Ascending aorta (tissue), 2 donors: ENCODE measurements around the gene CYP2A13. TPM values are rescaled to one million over a fixed set of nuclear protein-coding genes. Genes with fewer than 3 reads are reported as not detected.
A peak's percentile ranks its signal among the peaks of the same experiment; 100 is the strongest.
"Not testable (repeated sequence)": the region's sequence is repeated elsewhere in the genome, so short reads cannot be mapped to it uniquely, and the experiment has no call there.

ENCODE experiments used
- DNase-seq, 2 donors: peaks; one replicate each; pipeline ENCODE4 v3.0.0-alpha.2; 2019; ENCODE audit warnings: low spot score in 2 of 2
- H3K27ac ChIP-seq, 2 donors: fragments of 200-600 bp; sonication (generic); one replicate each; pipeline ENCODE4 v1.5.1; 2016 to 2017; ENCODE audit warnings: mild to moderate bottlenecking in 1 of 2
- H3K27me3 ChIP-seq: fragments of 200-600 bp; sonication (generic); one replicate; pipeline ENCODE4 v1.5.1; 2017
- H3K36me3 ChIP-seq, 2 donors: fragments of 200-600 bp; sonication (generic); one replicate each; pipeline ENCODE4 v1.5.1; 2016
- H3K4me1 ChIP-seq, 2 donors: fragments of 200-600 bp; sonication (generic); one replicate each; pipeline ENCODE4 v1.5.1; 2016 to 2017; ENCODE audit warnings: mild to moderate bottlenecking in 1 of 2
- H3K4me3 ChIP-seq, 2 donors: fragments of 200-600 bp; sonication (generic); one replicate each; pipeline ENCODE4 v1.5.1; 2016 to 2017; ENCODE audit warnings: mild to moderate bottlenecking in 1 of 2
- H3K9me3 ChIP-seq, 2 donors: fragments of 200-600 bp; sonication (generic); one replicate each; pipeline ENCODE4 v1.5.1; 2016
- intact Hi-C: fragments of 100-400 bp; cut with DNase I; formaldehyde crosslinking; loops from one replicate; pipeline ENCODE4 v1.15.1; 2023
- total RNA-seq: library from RNA; depleted of rRNA; stranded (reverse); fragments of >200 nt; gene quantifications from one replicate; pipeline ENCODE4 v1.1.0, GENCODE V29; 2016
- TF ChIP-seq, protein P1 (sequence below), 3 experiments: fragments of 200-600 bp in 2 of 3; fragments of 450-650 bp in 1 of 3; sonication (generic) in 2 of 3; IDR thresholded peaks; one replicate each; pipeline ENCODE4 v1.5.1; 2016 to 2019; ENCODE audit warnings: antibody characterized with exemption in 3 of 3, mild to moderate bottlenecking in 1 of 3, moderate library complexity in 1 of 3

The CYP2A13 gene
- total RNA-seq, 1 donor from 2014 or later: not detected

DNA sequence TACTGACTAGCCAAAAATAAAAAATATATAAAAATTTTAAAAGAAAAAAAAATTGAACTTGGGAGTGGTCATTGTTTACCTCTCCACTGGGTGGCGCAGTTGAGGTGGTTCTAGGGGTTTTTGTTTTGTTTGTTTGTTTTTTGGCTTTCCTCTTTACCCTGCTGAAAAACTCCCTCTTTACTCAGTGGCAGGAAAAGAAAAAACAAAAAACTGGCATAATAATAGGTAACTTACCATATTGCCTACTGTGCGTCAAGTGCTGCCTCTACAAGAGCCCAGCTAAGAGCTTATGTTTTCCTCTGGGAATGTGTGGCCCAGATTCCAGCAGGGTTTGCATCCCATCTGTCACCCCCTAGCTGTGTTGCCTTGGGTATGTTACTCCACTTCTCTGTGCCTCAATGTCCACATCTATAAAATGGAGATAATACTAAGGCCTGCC, 38.5 kb downstream of the CYP2A13 start:
- not testable (repeated sequence) for H3K4me3 ChIP-seq, H3K27ac ChIP-seq, H3K36me3 ChIP-seq, H3K4me1 ChIP-seq, H3K9me3 ChIP-seq, DNase-seq, H3K27me3 ChIP-seq
- TF ChIP-seq, protein P1, sequence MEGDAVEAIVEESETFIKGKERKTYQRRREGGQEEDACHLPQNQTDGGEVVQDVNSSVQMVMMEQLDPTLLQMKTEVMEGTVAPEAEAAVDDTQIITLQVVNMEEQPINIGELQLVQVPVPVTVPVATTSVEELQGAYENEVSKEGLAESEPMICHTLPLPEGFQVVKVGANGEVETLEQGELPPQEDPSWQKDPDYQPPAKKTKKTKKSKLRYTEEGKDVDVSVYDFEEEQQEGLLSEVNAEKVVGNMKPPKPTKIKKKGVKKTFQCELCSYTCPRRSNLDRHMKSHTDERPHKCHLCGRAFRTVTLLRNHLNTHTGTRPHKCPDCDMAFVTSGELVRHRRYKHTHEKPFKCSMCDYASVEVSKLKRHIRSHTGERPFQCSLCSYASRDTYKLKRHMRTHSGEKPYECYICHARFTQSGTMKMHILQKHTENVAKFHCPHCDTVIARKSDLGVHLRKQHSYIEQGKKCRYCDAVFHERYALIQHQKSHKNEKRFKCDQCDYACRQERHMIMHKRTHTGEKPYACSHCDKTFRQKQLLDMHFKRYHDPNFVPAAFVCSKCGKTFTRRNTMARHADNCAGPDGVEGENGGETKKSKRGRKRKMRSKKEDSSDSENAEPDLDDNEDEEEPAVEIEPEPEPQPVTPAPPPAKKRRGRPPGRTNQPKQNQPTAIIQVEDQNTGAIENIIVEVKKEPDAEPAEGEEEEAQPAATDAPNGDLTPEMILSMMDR (IDR thresholded peaks at IDR 0.05): peak in 2 of 3 experiments; percentile 46
- intact Hi-C loops: loop anchor here (1.0 kb wide), 1 partner anchor 18 kb away; no protein-coding TSS in a partner anchor

DNA sequence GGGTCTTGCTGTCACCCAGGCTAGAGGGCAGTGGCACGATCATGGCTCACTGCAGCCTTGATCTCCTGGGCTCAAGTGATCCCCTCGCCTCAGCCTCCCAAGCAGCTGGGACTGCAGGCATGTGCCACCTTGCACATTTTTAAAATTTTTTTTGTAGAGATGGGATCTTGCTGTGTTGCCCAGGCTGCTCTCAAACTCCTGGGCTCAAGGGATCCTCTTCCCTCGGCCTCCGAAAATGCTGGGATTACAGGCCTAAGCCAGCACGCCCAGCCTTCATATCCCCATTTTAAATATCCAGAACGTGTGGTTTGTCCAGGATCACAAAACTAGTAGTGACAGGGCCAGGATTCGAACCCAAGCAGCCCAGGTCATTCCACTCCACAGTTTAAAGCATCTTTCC, 39.1 kb downstream of the CYP2A13 start:
- H3K27me3 ChIP-seq, H3K4me1 ChIP-seq, H3K9me3 ChIP-seq, H3K27ac ChIP-seq, H3K36me3 ChIP-seq, intact Hi-C loops, H3K4me3 ChIP-seq, DNase-seq: not testable (repeated sequence)

DNA sequence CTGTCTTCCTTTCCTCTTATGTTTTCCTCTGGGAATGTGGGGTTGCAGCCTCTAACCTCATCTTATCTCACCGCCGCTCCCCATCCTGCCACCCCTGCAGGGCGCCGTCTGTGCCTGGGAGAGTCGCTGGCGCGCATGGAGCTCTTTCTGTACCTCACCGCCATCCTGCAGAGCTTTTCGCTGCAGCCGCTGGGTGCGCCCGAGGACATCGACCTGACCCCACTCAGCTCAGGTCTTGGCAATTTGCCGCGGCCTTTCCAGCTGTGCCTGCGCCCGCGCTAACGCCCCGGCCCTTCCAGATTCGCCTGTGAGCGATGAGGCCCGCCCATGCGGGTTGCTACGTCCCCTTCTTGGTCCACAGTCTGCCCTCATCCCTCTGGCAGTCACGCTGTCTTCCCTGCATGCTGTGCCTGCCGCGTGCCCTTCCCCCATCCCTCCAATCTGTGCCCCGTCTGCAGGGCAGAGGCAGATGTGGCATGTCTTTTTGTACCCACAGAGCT, 39.6 kb downstream of the CYP2A13 start:
- TF ChIP-seq, protein P1 (IDR thresholded peaks at IDR 0.05): peak in 1 of 3 experiments; percentile 12
- not testable (repeated sequence) for H3K27ac ChIP-seq, H3K4me3 ChIP-seq

DNA sequence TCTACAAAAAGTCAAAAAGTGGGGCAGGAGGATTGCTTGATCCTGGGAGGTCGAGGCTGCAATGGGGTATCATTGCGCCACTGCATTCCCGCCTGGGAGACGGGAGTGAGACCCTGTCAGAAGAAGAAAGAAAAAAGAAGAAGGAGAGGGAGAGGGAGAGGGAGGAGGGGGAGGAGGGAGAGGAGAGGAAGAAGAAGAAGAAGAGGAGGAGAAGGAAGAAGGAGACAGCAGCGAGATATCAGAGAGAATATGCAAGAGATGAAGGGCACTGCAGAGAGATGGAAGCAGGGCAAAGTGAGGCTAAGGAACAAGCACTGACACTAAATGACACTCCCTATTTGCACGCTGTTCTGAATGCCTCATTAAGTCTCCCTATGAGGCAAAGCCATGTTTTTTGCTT, 40.4 kb downstream of the CYP2A13 start:
- TF ChIP-seq, protein P1 (IDR thresholded peaks at IDR 0.05): no peak
- H3K27me3 ChIP-seq: no peaks in the 10 kb centered on the region
- H3K4me1 ChIP-seq: no peaks in the 10 kb centered on the region
- DNase-seq: no peak
- H3K36me3 ChIP-seq: no peaks in the 10 kb centered on the region
- no peaks in the 10 kb centered on the region for H3K9me3 ChIP-seq
- H3K27ac ChIP-seq: no peak overlapping the region
- intact Hi-C loops: no loop called here
- H3K4me3 ChIP-seq: no peak overlapping the region

More for the DNA sequence above, 39.6 kb downstream of the CYP2A13 start:
- H3K4me1 ChIP-seq, intact Hi-C loops, H3K9me3 ChIP-seq, H3K27me3 ChIP-seq, H3K36me3 ChIP-seq: not testable (repeated sequence)
- DNase-seq: peak; percentile 20 to 70

DNA sequence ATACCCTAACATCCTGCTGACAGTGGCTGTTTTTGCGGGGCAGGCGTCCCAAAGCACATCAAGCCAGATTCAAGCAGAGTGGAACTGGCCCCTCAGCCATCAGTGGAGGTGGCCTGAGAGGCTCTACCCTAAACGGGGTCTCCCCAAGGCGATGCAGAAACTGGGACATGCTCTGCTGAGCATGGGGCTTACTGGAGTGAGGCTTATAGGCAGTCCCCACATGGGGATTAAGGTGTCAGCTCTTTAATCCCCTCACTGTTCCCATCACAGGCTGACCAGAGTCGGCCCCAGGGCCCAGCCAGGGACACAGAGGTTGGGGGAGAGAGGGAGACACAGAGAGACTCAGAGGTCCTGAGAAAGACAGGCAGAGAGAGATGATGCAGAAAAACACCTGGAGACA, 42.9 kb downstream of the CYP2A13 start:
- no peaks in the 10 kb centered on the region for H3K4me1 ChIP-seq
- no peaks in the 10 kb centered on the region for H3K36me3 ChIP-seq
- DNase-seq: no peak
- intact Hi-C loops: no loop called here
- no peaks in the 10 kb centered on the region for H3K27me3 ChIP-seq
- no peak overlapping the region for H3K27ac ChIP-seq
- TF ChIP-seq, protein P1 (IDR thresholded peaks at IDR 0.05): no peak
- no peaks in the 10 kb centered on the region for H3K9me3 ChIP-seq
- H3K4me3 ChIP-seq: no peak overlapping the region

DNA sequence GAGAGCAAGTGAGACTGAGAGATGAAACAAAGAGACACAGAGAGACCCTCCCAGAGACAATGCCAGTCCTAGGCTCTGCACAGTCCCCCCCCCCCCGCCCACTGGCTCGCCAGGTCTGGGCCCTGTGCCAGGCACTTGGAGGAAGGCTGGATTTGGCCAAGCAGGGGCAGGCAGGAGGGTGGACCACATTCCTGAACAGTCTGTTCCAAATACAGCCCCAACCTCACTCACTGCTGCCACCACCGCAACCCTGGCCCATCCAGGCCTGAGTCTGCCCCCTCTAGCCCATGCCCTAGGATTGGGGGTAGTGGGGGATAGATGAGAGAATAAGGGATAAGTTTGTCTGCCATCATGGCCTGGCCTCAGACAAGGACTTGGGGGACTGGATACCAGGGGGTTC, 45.0 kb downstream of the CYP2A13 start:
- intact Hi-C loops: no loop called here
- H3K36me3 ChIP-seq: no peaks in the 10 kb centered on the region
- DNase-seq: no peak

More for the DNA sequence above, 45.0 kb downstream of the CYP2A13 start:
- Histone ChIP-seq H3K27ac (no peak overlapping the region), H3K4me3 (no peak overlapping the region), H3K4me1 (no peaks in the 10 kb centered on the region), H3K9me3 (no peaks in the 10 kb centered on the region), H3K27me3 (no peaks in the 10 kb centered on the region)
- TF ChIP-seq, protein P1 (IDR thresholded peaks at IDR 0.05): no peak
